Activated CD4-positive, alpha-beta memory T cell treated with anti-CD3 and anti-CD28 coated beads, Interleukin-2, amount 10 ng/mL, durations not matched to agents 7 days and 5 days (primary cell): ENCODE results near the gene GUCA1C. TPM values are rescaled to one million over a fixed set of nuclear protein-coding genes. Genes with fewer than 3 reads are reported as not detected.

Source experiments
- CTCF ChIA-PET: fragments of 350-600 bp; sonication (Branson Sonifier 250); formaldehyde crosslinking; loops from one replicate; lab custom pipeline; 2021; ENCODE audit warnings: antibody characterized with exemption, inconsistent platforms; lab: Charles Lee
- POLR2A ChIA-PET: fragments of 350-600 bp; sonication (Branson Sonifier 250); formaldehyde crosslinking; loops from one replicate; lab custom pipeline; 2021; ENCODE audit warnings: antibody characterized with exemption; lab: Charles Lee
- DNase-seq: peaks from one replicate; pipeline ENCODE4 v3.0.0-alpha.2; 2020
- H3K27ac Mint-ChIP-seq: one replicate; pipeline ENCODE4 v1.8.0; 2021; ENCODE audit warnings: mild to moderate bottlenecking, mixed read lengths
- H3K27me3 Mint-ChIP-seq: one replicate; pipeline ENCODE4 v1.8.0; 2021; ENCODE audit warnings: mixed read lengths
- H3K36me3 Mint-ChIP-seq: one replicate; pipeline ENCODE4 v1.8.0; 2021; ENCODE audit warnings: low read depth, mixed read lengths
- H3K4me1 Mint-ChIP-seq: one replicate; pipeline ENCODE4 v1.8.0; 2021; ENCODE audit warnings: mixed read lengths
- H3K4me3 Mint-ChIP-seq: one replicate; pipeline ENCODE4 v1.8.0; 2021; ENCODE audit warnings: mild to moderate bottlenecking, mixed read lengths
- H3K9me3 Mint-ChIP-seq: one replicate; pipeline ENCODE4 v1.8.0; 2021; ENCODE audit warnings: mixed read lengths
- total RNA-seq, 2 experiments: library from RNA; stranded (reverse); gene quantifications; one replicate each; pipeline ENCODE4 v1.2.3, GENCODE V29; 2021

The GUCA1C gene
- total RNA-seq, 2 experiments from 2014 or later, result not detected

- ChIA-PET POLR2A (no interaction called here), CTCF (no interaction called here)
- peaks cover 13% of the 10 kb centered on the region for H3K4me1 Mint-ChIP-seq
Observed at GRCh38 chr3:108894981-108895380, 58.7 kb downstream of the GUCA1C start.

GRCh38 chr3:108891833-108892232 lies 61.8 kb downstream of the GUCA1C start:
- Mint-ChIP-seq H3K9me3 (no peaks in the 10 kb centered on the region), H3K4me1 (no peaks in the 10 kb centered on the region), H3K4me3 (no peak overlapping the region), H3K27me3 (no peaks in the 10 kb centered on the region), H3K36me3 (peaks cover 3% of the 10 kb centered on the region), H3K27ac (no peak overlapping the region)
- CTCF ChIA-PET, result no interaction called here
- no peak for DNase-seq
- POLR2A ChIA-PET, result no interaction called here

More at GRCh38 chr3:108894981-108895380, 58.7 kb downstream of the GUCA1C start:
- DNase-seq, result no peak
- Mint-ChIP-seq H3K36me3 (no peaks in the 10 kb centered on the region), H3K9me3 (no peaks in the 10 kb centered on the region), H3K27me3 (no peaks in the 10 kb centered on the region), H3K4me3 (no peak overlapping the region), H3K27ac (no peak overlapping the region)

- Mint-ChIP-seq H3K27me3 (no peaks in the 10 kb centered on the region), H3K4me1 (peaks cover 10% of the 10 kb centered on the region), H3K27ac (no peak overlapping the region), H3K36me3 (peaks cover 3% of the 10 kb centered on the region), H3K9me3 (no peaks in the 10 kb centered on the region), H3K4me3 (no peak overlapping the region)
- ChIA-PET CTCF (interaction anchor here (1.2 to 2.1 kb wide), 2 partner anchors 9 to 27 kb away, joined by 3 to 5 read pairs; no protein-coding TSS in a partner anchor), POLR2A (interaction anchor here (0.6 kb wide), 1 partner anchor 10 kb away, joined by 3 read pairs; no protein-coding TSS in a partner anchor)
- no peak for DNase-seq
Observed at GRCh38 chr3:108887777-108888176, 65.9 kb downstream of the GUCA1C start.

GRCh38 chr3:108887121-108887520 lies 66.6 kb downstream of the GUCA1C start:
- Mint-ChIP-seq H3K36me3 (peaks cover 3% of the 10 kb centered on the region), H3K27me3 (no peaks in the 10 kb centered on the region), H3K4me3 (no peak overlapping the region), H3K27ac (no peak overlapping the region), H3K9me3 (no peaks in the 10 kb centered on the region), H3K4me1 (peaks cover 10% of the 10 kb centered on the region)
- POLR2A ChIA-PET, result no interaction called here
- DNase-seq, result no peak
- CTCF ChIA-PET, result interaction anchor here (1.1 to 2.1 kb wide), 3 partner anchors 10 to 214 kb away, joined by 3 to 5 read pairs (median 3); no protein-coding TSS in a partner anchor

GRCh38 chr3:108883373-108883772 lies 70.3 kb downstream of the GUCA1C start:
- no peaks in the 10 kb centered on the region for H3K27me3 Mint-ChIP-seq
- POLR2A ChIA-PET, result no interaction called here
- CTCF ChIA-PET, result no interaction called here
- no peaks in the 10 kb centered on the region for H3K9me3 Mint-ChIP-seq
- DNase-seq, result no peak
- H3K36me3 Mint-ChIP-seq, result peaks cover 3% of the 10 kb centered on the region
- no peak overlapping the region for H3K27ac Mint-ChIP-seq
- no peak overlapping the region for H3K4me3 Mint-ChIP-seq
- peaks cover 10% of the 10 kb centered on the region for H3K4me1 Mint-ChIP-seq

- POLR2A ChIA-PET, result no interaction called here
- CTCF ChIA-PET, result no interaction called here
- no peak for DNase-seq
Observed at GRCh38 chr3:108882762-108883161, 70.9 kb downstream of the GUCA1C start.

GRCh38 chr3:108879915-108880314 lies 73.8 kb downstream of the GUCA1C start:
- ChIA-PET POLR2A (no interaction called here), CTCF (no interaction called here)
- H3K27ac Mint-ChIP-seq, result no peak overlapping the region
- no peaks in the 10 kb centered on the region for H3K9me3 Mint-ChIP-seq
- no peak for DNase-seq
- H3K4me3 Mint-ChIP-seq, result no peak overlapping the region
- peaks cover 9% of the 10 kb centered on the region for H3K36me3 Mint-ChIP-seq
- H3K27me3 Mint-ChIP-seq, result no peaks in the 10 kb centered on the region
- peaks cover 11% of the 10 kb centered on the region for H3K4me1 Mint-ChIP-seq

More at GRCh38 chr3:108882762-108883161, 70.9 kb downstream of the GUCA1C start:
- Mint-ChIP-seq H3K27ac (no peak overlapping the region), H3K36me3 (peaks cover 3% of the 10 kb centered on the region), H3K4me3 (no peak overlapping the region), H3K9me3 (no peaks in the 10 kb centered on the region), H3K27me3 (no peaks in the 10 kb centered on the region), H3K4me1 (peaks cover 10% of the 10 kb centered on the region)

- no peaks in the 10 kb centered on the region for H3K9me3 Mint-ChIP-seq
- no peak for DNase-seq
- H3K27me3 Mint-ChIP-seq, result no peaks in the 10 kb centered on the region
- no peak overlapping the region for H3K4me3 Mint-ChIP-seq
- no peak overlapping the region for H3K27ac Mint-ChIP-seq
- H3K4me1 Mint-ChIP-seq, result peaks cover 2% of the 10 kb centered on the region
- POLR2A ChIA-PET, result interaction anchor here (0.6 kb wide), 1 partner anchor 10 kb away, joined by 3 read pairs; no protein-coding TSS in a partner anchor
- H3K36me3 Mint-ChIP-seq, result peaks cover 18% of the 10 kb centered on the region
- CTCF ChIA-PET, result interaction anchor here (2.2 kb wide), 1 partner anchor 37 kb away, joined by 7 read pairs; no protein-coding TSS in a partner anchor
Observed at GRCh38 chr3:108877901-108878300, 75.8 kb downstream of the GUCA1C start.

GRCh38 chr3:108863799-108864135 lies 89.9 kb downstream of the GUCA1C start:
- Mint-ChIP-seq H3K27ac (no peak overlapping the region), H3K36me3 (peaks cover 78% of the 10 kb centered on the region), H3K4me3 (no peak overlapping the region), H3K27me3 (no peaks in the 10 kb centered on the region), H3K9me3 (peaks cover 8% of the 10 kb centered on the region), H3K4me1 (peaks cover 46% of the 10 kb centered on the region)
- POLR2A ChIA-PET, result interaction anchor here (2.3 kb wide), 1 partner anchor 28 kb away, joined by 12 read pairs; no protein-coding TSS in a partner anchor
- DNase-seq, result no peak
- CTCF ChIA-PET, result interaction anchor here (2.5 kb wide), 1 partner anchor 51 kb away, joined by 11 read pairs; no protein-coding TSS in a partner anchor

- Mint-ChIP-seq H3K36me3 (peaks cover 84% of the 10 kb centered on the region), H3K4me1 (peaks cover 50% of the 10 kb centered on the region), H3K9me3 (peaks cover 8% of the 10 kb centered on the region), H3K27me3 (no peaks in the 10 kb centered on the region), H3K27ac (peak overlapping the region; percentile 74), H3K4me3 (no peak overlapping the region)
- DNase-seq, result peak; percentile 31
- ChIA-PET POLR2A (interaction anchor here (1.1 to 2.3 kb wide), 6 partner anchors 12 to 43 kb away, joined by 3 to 12 read pairs (median 5); partner anchors contain the start of gene TRAT1), CTCF (interaction anchor here (0.9 to 2.5 kb wide), 2 partner anchors 28 to 52 kb away, joined by 3 to 11 read pairs; no protein-coding TSS in a partner anchor)
Observed at GRCh38 chr3:108862865-108863798, 90.5 kb downstream of the GUCA1C start.

GRCh38 chr3:108861401-108861800 lies 92.3 kb downstream of the GUCA1C start:
- no peak for DNase-seq
- Mint-ChIP-seq H3K4me3 (no peak overlapping the region), H3K4me1 (peaks cover 58% of the 10 kb centered on the region), H3K27ac (peak overlapping the region; percentile 74), H3K36me3 (peaks cover 89% of the 10 kb centered on the region), H3K27me3 (no peaks in the 10 kb centered on the region), H3K9me3 (peaks cover 8% of the 10 kb centered on the region)
- CTCF ChIA-PET, result interaction anchor here (2.5 kb wide), 1 partner anchor 53 kb away, joined by 11 read pairs; no protein-coding TSS in a partner anchor
- POLR2A ChIA-PET, result interaction anchor here (1.6 to 2.1 kb wide), 3 partner anchors 14 to 38 kb away, joined by 3 to 9 read pairs (median 5); partner anchors contain the start of gene TRAT1
